Endometrial microvascular endothelial cells (primary cell): ENCODE data around the gene CEP250. TPM values are rescaled to one million over a fixed set of nuclear protein-coding genes. Genes with fewer than 3 reads are reported as not detected.

Source experiments
- in situ Hi-C: cut with HindIII; loops from 2 replicates; pipeline ENCODE4 v1.10.0; 2017; ENCODE audit warnings: low sequenced_read_pairs, low pct_unique_long_range_greater_than_20kb; ENCODE audit errors: inconsistent ontology term
- total RNA-seq: library from RNA; depleted of rRNA; stranded (reverse); fragments of >200 nt; gene quantifications from one replicate; pipeline ENCODE4 v1.2.3, GENCODE V29; 2015; ENCODE audit errors: inconsistent ontology term

CEP250 gene, protein sequence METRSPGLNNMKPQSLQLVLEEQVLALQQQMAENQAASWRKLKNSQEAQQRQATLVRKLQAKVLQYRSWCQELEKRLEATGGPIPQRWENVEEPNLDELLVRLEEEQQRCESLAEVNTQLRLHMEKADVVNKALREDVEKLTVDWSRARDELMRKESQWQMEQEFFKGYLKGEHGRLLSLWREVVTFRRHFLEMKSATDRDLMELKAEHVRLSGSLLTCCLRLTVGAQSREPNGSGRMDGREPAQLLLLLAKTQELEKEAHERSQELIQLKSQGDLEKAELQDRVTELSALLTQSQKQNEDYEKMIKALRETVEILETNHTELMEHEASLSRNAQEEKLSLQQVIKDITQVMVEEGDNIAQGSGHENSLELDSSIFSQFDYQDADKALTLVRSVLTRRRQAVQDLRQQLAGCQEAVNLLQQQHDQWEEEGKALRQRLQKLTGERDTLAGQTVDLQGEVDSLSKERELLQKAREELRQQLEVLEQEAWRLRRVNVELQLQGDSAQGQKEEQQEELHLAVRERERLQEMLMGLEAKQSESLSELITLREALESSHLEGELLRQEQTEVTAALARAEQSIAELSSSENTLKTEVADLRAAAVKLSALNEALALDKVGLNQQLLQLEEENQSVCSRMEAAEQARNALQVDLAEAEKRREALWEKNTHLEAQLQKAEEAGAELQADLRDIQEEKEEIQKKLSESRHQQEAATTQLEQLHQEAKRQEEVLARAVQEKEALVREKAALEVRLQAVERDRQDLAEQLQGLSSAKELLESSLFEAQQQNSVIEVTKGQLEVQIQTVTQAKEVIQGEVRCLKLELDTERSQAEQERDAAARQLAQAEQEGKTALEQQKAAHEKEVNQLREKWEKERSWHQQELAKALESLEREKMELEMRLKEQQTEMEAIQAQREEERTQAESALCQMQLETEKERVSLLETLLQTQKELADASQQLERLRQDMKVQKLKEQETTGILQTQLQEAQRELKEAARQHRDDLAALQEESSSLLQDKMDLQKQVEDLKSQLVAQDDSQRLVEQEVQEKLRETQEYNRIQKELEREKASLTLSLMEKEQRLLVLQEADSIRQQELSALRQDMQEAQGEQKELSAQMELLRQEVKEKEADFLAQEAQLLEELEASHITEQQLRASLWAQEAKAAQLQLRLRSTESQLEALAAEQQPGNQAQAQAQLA (N-terminal part only)
- 29.5 TPM for total RNA-seq

DNA sequence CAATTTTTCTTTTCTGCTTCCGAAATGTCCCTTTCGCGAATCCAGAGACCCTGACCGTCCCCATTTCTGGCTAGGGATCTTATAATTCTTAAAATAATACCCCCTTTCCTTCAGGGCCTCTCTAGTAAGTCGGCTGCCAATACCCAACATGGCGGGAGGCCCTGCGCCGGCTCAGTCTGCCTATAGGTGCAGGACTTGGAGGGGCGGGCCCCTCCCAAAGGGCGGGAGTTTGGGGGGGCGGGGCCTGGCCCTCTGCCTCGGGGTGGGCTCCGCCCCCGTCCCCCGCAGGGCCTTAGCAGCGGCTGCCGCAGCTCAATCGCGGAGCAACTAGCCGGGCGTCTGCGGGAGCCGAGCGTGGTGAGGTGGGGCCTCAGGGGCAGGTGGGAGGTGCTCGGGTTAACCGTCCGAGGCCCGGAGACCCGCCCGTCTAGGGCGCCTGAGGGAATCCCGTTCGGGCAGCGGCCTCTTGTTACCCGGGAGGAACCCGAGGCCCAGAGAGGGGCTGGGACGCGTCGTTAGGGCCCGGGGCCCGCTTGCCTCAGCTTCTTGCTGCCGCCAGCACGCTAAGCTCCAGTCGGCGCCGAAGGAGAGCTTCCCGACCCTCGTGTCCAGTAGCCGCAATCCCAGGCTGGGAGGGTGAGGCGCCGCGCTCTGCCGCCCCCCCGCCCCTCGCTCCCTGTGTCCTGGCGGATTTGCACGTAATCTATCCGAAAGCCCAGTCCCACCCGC is at the start of gene CEP250:
TSS of gene CEP250 (plus strand) at position 718 of the 729 bp plus-strand sequence. CDS start 6,770 bp downstream, outside the sequence.
- in situ Hi-C loops = no loop called here

GRCh38 chr20:35405775-35406174 is 49.6 kb upstream of the CEP250 start:
- in situ Hi-C loops = no loop called here

DNA sequence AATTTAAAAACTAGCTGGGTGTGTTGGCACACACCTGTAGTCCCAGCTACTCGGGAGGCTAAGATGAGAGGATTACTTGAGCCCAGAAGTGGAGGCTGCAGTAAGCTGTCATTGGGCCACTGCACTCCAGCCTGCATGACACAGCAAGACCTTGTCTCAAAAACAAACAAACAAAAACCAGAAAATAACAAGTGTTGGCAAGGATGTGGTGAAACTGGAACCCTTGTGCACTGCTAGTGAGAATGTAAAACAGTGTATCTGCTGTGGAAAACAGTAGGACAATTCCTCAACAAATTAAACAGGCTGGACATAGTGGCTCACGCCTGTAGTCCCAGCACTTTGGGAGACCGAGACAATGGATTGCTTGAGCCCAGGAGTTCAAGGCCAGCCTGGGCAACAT is 47.1 kb upstream of the CEP250 start:
- in situ Hi-C loops = no loop called here

GRCh38 chr20:35409542-35409941 is 45.9 kb upstream of the CEP250 start:
- in situ Hi-C loops = no loop called here

- in situ Hi-C loops = no loop called here
Observed at GRCh38 chr20:35410613-35411012, 44.8 kb upstream of the CEP250 start.

GRCh38 chr20:35421322-35421721 is 34.1 kb upstream of the CEP250 start:
- in situ Hi-C loops = no loop called here

GRCh38 chr20:35431621-35432429 is 23.6 kb upstream of the CEP250 start:
- in situ Hi-C loops = no loop called here

DNA sequence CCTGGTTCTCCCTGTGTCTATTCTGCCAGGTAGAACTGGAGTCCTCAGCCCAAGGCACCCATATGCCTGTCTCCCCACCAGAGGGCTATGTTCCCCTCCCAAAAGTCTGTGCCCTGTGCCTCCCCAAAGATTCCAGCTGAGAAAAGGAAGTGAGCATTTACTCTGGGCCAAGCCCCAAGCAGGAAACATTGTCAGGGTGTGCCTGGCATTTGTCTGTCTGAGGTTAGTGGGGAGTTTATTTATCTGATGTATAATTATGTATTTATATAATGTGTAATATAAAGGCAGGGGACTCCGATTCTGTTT is 23.0 kb upstream of the CEP250 start:
- in situ Hi-C loops = no loop called here

DNA sequence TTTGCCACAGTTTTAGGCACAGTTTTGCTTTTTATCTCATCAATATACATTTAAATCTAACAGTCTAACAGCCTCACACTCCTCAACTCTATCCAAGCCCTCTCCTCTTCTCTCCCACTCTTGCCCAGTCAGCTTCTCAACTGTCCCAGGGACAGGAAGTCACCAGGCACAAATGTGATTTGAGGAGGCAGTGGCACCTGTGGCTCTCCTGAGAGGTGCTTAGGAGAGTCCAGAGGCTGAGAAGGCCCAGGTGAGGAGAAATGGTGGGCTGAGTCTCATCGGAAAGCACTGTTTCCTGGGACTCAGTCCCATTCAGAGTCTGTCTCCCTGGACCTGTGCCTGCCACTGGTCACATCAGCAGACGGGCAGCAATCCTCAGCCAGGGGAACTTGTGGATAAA is 22.1 kb upstream of the CEP250 start:
- in situ Hi-C loops = no loop called here

DNA sequence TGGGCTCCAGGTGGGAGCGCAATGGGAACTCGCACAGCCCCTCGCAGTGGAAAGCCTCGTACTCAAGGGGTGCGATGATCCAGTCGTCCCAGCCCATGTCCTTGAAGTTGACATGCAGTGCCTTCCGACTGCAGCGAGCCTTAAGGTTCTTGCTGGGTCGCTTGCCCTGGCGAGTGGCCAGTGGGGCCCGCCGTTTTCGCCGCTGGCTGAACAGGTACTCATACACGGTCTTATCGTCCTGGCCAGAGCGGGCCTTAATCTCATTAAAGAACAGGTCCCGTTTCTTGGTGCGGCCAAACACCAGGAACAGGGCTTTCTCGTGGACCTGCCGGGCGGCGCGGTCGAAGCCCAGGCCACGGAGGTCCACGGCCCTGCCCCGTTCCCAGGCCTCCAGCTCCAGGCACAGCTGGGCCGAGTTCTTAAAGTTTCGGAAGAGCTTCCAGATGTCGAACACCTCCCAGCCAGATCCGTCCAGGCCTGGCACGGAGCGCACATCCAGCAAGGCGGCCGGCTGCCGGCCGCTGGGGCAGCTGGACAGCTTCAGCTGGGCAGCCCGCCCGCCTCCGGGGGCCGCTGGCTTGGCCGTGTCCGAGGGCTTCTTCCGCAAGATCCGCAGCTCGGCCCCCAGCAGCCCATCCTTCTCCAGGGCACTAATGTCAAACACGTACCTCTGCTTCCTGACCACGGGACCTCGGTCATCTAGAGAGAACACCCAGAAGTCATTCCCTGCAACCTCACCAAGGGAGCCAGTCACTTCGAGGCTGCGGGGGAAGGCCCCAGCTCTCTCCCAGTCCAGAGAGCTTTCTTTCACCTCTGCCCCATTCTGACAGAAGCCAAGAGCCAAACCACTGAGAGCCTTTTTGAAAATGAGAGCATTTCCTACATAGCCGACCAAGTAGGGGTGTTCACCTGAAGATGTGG is 21.1 kb upstream of the CEP250 start:
- in situ Hi-C loops = no loop called here

GRCh38 chr20:35436177-35436573 is 19.2 kb upstream of the CEP250 start:
- in situ Hi-C loops = no loop called here

- in situ Hi-C loops = no loop called here
Observed at GRCh38 chr20:35437599-35437998, 17.8 kb upstream of the CEP250 start.

- in situ Hi-C loops = no loop called here
Observed at GRCh38 chr20:35443003-35443402, 12.4 kb upstream of the CEP250 start.

DNA sequence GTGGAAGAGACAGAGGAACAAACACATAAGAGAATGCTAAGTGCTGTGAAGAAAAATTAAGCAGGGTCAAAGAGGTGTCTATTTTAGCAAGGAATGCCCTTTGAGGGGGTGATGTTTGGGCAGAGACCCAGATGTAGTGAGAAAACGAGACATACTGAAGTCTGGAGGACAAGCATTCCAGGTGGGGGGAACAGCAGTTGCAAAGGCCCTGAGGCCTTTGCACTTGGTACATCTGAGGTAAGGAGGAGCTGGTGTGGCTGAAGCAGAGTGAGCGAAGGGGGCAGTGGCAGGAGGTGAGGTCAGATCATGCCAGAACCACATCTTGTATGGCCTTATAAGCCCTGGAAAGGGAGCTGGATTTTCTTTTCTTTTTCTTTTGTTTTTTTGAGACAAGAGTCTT is 11.2 kb upstream of the CEP250 start:
- in situ Hi-C loops = no loop called here

DNA sequence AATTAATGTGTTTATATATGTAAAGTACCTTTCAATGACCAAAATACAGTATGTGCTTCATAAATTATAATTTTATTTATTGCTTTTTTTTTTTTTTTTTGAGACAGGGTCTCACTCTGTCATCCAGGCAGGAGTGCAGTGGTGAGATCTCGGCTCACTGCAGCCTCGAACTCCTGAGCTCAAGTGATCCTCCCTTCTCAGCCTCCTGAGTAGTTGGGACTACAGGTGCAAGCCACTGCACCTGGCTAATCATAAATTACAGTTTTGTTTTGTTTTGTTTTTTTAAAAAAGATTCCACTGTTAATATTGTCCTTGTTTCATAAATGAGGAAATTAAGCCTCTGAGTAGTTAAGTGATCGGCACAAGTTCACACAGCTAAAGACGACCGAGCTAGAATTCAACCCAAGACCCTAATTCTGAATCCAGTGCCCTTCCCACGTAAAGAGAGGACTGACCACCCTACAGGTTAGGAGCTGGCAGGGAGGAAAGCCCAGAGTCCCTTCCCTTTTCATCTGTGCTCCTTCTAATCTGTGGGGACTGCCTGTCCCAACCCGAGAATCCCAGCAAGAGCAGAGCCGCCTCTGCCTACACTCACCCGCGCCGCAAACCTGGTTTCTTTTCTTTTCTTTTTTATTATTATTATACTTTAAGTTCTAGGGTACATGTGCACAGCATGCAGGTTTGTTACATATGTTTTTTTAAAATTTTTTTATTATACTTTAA is 8.9 kb upstream of the CEP250 start:
- in situ Hi-C loops = no loop called here

- in situ Hi-C loops = no loop called here
Observed at GRCh38 chr20:35447082-35447789, 8.2 kb upstream of the CEP250 start.
